HUDEP-2 (cell line): ENCODE data around the gene RBMS3.
"Not testable (repeated sequence)": the region's sequence is repeated elsewhere in the genome, so short reads cannot be mapped to it uniquely, and the experiment has no call there.

Experiments
- DNase-seq, 76 experiments: peaks; one replicate each; lab custom pipeline; 2025; ENCODE audit not compliant: unreplicated experiment in 76 of 76; lab: John Stamatoyannopoulos, UW

RBMS3 gene

GRCh38 chr3:29382409-29382808 lies 101.5 kb downstream of the RBMS3 start:
- DNase-seq: no peak

GRCh38 chr3:29382845-29383244 lies 102.0 kb downstream of the RBMS3 start:
- no peak for DNase-seq

- no peak for DNase-seq
Measured at GRCh38 chr3:29384640-29385039, 103.8 kb downstream of the RBMS3 start.

DNA sequence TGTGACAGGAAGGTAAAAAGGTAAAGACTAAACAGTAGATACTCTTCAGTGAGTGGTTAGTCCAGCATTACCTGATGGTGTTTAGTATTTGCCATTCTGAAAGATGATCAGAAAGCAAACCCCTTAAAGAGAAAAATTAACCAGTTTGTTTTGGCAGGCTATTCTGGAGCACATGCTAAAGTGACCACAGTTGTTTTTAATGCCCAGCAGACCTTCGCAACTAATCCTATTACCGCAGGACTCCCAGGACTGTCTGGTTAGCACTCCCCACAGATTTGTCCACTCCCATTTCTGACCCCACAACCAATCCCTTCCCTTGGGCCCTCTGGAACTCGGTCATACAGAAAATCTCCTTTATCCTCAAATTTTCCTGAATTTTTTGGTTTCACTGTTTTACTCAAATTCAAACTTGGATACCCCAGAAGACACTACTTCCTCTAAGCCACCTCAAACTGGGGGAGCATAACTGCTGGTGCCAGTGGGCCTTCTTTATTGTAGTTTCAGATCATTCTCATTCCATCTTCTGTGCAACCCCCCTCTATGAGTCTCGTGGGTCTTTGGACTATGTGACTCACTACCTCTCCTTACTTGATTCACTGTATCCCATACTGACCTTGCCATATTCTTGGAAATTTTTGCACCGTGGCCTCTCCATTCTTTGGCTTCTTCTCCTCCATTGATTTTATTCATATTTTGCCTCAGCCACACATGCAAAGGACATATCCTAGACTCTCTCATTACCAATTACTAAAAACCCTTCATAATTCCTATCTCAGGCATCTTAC lies 104.4 kb downstream of the RBMS3 start:
- DNase-seq: no peak

GRCh38 chr3:29389362-29389761 lies 108.5 kb downstream of the RBMS3 start:
- no peak for DNase-seq

- DNase-seq: no peak
Measured at GRCh38 chr3:29392625-29393388, 111.9 kb downstream of the RBMS3 start.

- not testable (repeated sequence) for DNase-seq
Measured at GRCh38 chr3:29393946-29394345, 113.1 kb downstream of the RBMS3 start.

DNA sequence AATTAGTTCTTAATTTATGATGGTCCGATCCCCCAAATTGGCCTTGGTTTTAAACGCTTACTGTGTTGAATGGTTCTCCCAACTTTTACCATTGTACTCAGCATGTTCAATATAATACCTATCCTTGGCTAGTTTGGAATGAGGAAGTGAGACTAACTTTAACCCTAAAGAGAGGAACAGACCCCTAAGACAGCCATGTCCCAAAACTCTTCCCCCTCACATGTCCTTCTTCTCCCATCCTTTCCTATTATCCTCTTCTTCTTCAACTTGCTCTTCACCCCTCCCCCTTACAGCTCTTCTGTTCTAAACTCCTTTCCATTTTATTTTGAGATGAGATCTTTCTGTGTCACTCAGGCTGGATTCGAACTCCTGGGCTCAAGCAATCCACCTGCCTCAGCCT lies 116.5 kb downstream of the RBMS3 start:
- no peak for DNase-seq

DNA sequence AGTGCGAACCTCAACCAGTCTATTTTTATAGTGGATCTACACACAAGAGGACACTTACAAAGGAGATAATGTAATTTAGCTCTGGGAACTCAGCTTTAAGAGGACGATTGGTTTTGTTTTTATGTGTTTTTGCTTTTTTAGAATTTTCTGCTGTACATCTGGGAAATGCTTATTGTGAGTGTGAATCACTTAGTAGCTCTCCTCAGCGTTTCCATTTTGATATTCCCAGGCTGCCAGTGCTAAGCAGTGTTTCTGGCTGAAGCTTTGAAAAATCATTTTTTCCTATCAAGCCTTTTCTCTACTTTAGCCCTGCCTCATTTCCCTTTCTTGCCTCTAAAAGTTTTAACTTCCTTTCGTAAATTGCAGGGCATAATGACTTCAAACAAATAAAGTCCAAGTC lies 117.9 kb downstream of the RBMS3 start:
- DNase-seq: no peak

GRCh38 chr3:29406291-29406832 lies 125.5 kb downstream of the RBMS3 start:
- DNase-seq: no peak

- no peak for DNase-seq
Measured at GRCh38 chr3:29408676-29409075, 127.8 kb downstream of the RBMS3 start.

DNA sequence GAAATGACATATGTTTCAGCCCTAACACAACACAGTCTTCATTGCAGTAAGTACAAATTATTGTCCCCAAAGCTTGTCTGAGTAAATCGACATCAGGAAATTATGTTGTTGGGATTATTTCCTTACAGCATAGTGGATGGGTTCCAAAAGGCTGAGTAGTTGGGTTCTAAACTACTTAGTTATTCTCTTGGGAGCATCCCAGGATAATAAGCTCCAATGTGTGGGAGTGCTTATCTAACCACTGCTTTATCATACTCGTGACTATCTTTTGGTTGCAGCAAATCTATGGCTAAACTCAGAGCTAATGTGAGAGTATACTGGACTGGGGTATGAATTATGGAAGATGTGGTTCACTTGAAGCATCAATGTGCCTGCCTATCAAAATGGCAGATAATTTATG lies 128.5 kb downstream of the RBMS3 start:
- DNase-seq: no peak

GRCh38 chr3:29410220-29410619 lies 129.3 kb downstream of the RBMS3 start:
- no peak for DNase-seq

DNA sequence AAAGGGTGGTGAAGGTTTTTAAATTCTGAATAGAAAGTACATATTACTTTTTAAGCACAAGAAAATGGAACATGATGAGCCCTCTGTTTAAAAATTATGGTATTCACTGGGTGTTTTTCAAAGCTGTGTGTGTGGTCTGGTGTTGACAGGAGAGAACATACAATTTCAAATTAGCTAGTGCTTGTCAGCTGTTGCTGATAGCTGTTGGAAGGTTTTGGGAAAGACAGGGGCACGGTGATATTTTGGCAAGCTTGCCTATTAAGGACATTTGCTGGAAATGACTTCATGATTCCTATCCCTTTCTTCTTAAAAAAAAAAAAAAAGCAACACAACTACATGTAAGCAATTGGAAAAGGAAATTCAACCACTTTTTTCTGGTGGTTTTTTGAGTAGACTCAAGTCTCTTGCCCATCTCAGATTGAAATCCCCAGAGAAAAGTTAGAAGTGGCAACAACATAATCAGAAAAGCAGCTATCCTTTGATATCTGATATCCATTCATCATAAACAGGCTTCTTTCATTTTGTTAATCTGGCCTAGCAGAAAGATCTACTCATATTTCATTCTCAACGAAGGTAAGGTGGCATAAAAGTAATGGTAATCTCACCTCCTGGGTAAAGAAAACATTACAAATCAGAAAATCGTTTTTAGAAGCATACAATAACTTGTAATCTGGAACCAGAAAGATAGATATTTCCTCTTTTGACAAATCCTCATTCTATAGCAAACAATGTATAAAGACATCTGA lies 130.0 kb downstream of the RBMS3 start:
- no peak for DNase-seq

- no peak for DNase-seq
Measured at GRCh38 chr3:29412110-29412509, 131.2 kb downstream of the RBMS3 start.

DNA sequence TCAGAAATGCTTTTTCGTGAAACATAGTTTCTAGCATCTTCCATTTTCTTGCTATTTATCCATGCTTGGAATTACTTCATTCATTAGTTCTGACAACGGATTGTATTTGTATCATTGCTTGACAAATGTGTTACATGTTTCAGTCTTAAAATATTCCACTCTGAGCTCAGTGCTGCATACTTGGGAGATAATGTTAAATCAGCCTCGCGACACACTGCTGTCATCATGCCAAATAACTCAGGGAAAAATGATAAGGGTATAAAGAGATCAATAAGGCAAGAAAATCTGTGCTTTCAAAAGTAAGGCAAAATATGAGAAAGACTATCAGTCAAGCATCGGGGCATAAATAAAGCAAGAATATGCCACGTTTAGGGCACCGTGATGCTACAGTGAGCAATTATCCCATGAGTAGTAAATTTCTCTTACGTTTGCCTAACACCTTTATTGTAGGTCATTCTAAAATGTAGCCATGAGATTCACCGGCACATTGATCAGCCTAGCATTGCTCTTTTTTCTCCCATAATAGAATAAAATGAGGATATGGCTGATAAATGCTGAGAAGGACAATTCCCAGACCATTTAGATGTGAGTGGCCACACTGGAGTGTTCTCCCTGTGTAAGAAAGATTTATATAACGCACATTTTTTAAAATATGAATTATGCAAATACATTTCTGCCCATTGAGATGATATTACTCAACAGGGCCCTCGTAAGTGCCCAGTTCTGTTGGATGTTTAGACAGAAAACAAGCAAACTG lies 133.8 kb downstream of the RBMS3 start:
- DNase-seq: no peak

DNA sequence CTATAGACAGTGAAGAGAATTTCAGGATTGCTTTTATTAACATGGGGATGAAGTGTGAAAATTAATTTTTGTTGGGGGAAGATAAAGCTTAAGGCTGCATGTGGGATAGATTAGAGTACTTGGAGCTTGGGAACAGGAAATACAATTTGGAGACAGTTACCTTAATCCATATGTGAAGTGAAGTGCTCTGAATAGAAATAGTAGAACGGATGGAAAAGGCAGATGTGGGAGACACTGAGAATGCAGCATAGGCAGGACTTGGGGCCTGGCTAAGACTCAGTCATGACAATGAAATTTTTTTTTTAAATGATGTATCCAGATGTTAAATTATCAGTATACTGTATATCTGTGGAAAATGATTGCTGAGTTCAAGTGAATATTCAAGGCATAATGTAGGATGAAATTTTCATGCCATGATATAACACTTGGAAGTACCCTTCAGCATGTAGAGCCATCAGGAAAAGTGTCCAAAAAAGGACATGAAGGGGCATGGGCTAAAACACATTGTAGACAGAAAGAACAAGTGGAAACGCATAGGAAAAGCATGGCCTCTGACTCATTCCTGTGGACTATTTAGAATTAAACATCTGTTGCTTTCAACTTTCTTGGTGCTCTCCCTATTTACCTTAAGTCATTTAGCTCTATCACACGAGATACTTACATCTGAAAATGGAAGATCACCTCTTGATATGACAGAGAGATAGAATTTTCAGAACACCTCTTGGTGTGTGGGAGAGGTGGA lies 134.8 kb downstream of the RBMS3 start:
- DNase-seq: no peak

- no peak for DNase-seq
Measured at GRCh38 chr3:29416514-29416913, 135.6 kb downstream of the RBMS3 start.

DNA sequence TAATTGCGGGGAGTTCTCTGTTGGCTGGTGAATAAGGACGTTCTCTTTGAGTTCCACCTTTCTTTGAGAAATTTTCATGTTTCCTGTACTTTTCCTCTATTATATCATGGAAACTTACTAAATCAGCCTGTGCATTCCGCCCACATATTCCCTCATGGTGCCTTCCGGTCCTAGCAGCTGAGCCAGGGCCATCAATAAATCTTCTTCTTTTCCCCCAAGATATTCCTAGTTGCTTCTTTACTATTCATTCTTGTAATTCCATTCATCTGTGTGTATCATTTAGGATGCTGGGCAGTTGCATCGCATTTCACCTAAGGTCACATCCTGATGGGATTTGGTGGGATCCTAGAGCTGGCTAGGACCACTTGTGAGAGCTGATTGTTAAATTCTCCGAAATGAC lies 139.2 kb downstream of the RBMS3 start:
- no peak for DNase-seq
